GM19023 (cell line): ENCODE data around the gene AHRR.
"Not testable (repeated sequence)": the region's sequence is repeated elsewhere in the genome, so short reads cannot be mapped to it uniquely, and the experiment has no call there.

ENCODE experiments used
- ATAC-seq: cut with Tn5 transposase; IDR thresholded peaks from one replicate; pipeline ENCODE4 v1.9.1; 2021; ENCODE audit warnings: mild to moderate bottlenecking, moderate library complexity; ENCODE audit not compliant: unreplicated experiment

The AHRR gene

GRCh38 chr5:362978-363765, 41.7 kb downstream of the AHRR start:
- no peak for ATAC-seq

GRCh38 chr5:364497-364896, 43.0 kb downstream of the AHRR start:
- ATAC-seq: no peak

GRCh38 chr5:366541-367357, 45.2 kb downstream of the AHRR start:
- ATAC-seq: no peak

GRCh38 chr5:367358-368130, 46.0 kb downstream of the AHRR start:
- ATAC-seq: no peak

- peak; percentile 57 for ATAC-seq
These were observed 46.9 kb downstream of the AHRR start for GRCh38 chr5:368183-369084.

GRCh38 chr5:369151-369868, 47.8 kb downstream of the AHRR start:
- ATAC-seq: peak; percentile 18

- ATAC-seq: not testable (repeated sequence)
These were observed 48.3 kb downstream of the AHRR start for GRCh38 chr5:369869-370236.

GRCh38 chr5:370311-370958, 48.9 kb downstream of the AHRR start:
- ATAC-seq: no peak

- no peak for ATAC-seq
These were observed 49.7 kb downstream of the AHRR start for GRCh38 chr5:370959-371810.

- ATAC-seq: no peak
These were observed 50.5 kb downstream of the AHRR start for GRCh38 chr5:371811-372555.

GRCh38 chr5:372556-372995, 51.1 kb downstream of the AHRR start:
- no peak for ATAC-seq

- ATAC-seq: peak; percentile 3
These were observed 51.6 kb downstream of the AHRR start for GRCh38 chr5:372996-373709.

- peak; percentile 33 for ATAC-seq
These were observed 52.4 kb downstream of the AHRR start for GRCh38 chr5:373710-374602.

GRCh38 chr5:374631-375335, 53.3 kb downstream of the AHRR start:
- no peak for ATAC-seq

- no peak for ATAC-seq
These were observed 53.9 kb downstream of the AHRR start for GRCh38 chr5:375336-375920.
